OCI-LY3 (cell line): ENCODE results near the gene FHOD3.

Source experiments
- H2AFZ ChIP-seq: fragments of 200-600, 300-600 bp; shearing (Covaris generic); 2 replicates; pipeline ENCODE4 v1.6.0; 2014; ENCODE audit warnings: antibody characterized with exemption, low read depth, low read length
- H3K27ac ChIP-seq: fragments of 200-600, 300-600 bp; sonication (generic); 2 replicates; pipeline ENCODE4 v1.5.1; 2014; ENCODE audit warnings: mild to moderate bottlenecking, low read length, moderate library complexity, mixed read lengths
- H3K27me3 ChIP-seq: fragments of 200-600, 300-600 bp; sonication (generic); 2 replicates; pipeline ENCODE4 v1.6.1; 2014; ENCODE audit warnings: low read depth, low read length, mixed read lengths
- H3K36me3 ChIP-seq: fragments of 200-600, 300-600 bp; sonication (generic); replicated peaks from 2 replicates; pipeline ENCODE3; 2014; ENCODE audit warnings: low read depth, low read length, mixed read lengths
- H3K4me1 ChIP-seq: fragments of 300-600, 200-600 bp; sonication (generic); 2 replicates; pipeline ENCODE4 v1.6.1; 2014; ENCODE audit warnings: low read length, mixed read lengths
- H3K4me2 ChIP-seq: fragments of 200-600, 300-600 bp; sonication (generic); 2 replicates; pipeline ENCODE4 v1.6.1; 2014; ENCODE audit warnings: low read length, mixed read lengths
- H3K4me3 ChIP-seq: fragments of 300-600, 200-600 bp; sonication (generic); 2 replicates; pipeline ENCODE4 v1.5.1; 2014; ENCODE audit warnings: antibody characterized with exemption, mild to moderate bottlenecking, low read length, moderate library complexity
- H3K79me2 ChIP-seq: fragments of 300-600, 200-600 bp; shearing (Covaris generic); 2 replicates; pipeline ENCODE4 v1.6.1; 2014; ENCODE audit warnings: mild to moderate bottlenecking, low read length, mixed read lengths
- H3K9ac ChIP-seq: fragments of 300-600, 200-600 bp; shearing (Covaris generic); 2 replicates; pipeline ENCODE4 v1.6.0; 2014; ENCODE audit warnings: mild to moderate bottlenecking, low read length, moderate library complexity
- H3K9me3 ChIP-seq: fragments of 200-600, 300-600 bp; shearing (Covaris generic); 2 replicates; pipeline ENCODE4 v1.6.1; 2014; ENCODE audit warnings: low read length, mixed read lengths; ENCODE audit not compliant: insufficient read depth
- H4K20me1 ChIP-seq: fragments of 200-600, 300-600 bp; sonication (generic); 2 replicates; pipeline ENCODE4 v1.6.1; 2016; ENCODE audit warnings: low read length, mixed read lengths; ENCODE audit not compliant: insufficient read depth
- CTCF ChIP-seq: fragments of 200-600, 300-600 bp; sonication (generic); IDR thresholded peaks from 2 replicates; pipeline ENCODE4 v1.5.1; 2014; ENCODE audit warnings: antibody characterized with exemption, low read length, low read depth
- EZH2phosphoT487 ChIP-seq: fragments of 200-600 bp; shearing (Covaris generic); IDR thresholded peaks from 2 replicates; pipeline ENCODE4 v1.6.1; 2018; ENCODE audit warnings: antibody characterized with exemption, mixed run types, low read depth

Gene FHOD3

GRCh38 chr18:36323421-36323820, 25.9 kb downstream of the FHOD3 start:
- Histone ChIP-seq H3K4me2 (no peak overlapping the region), H3K79me2 (no peaks in the 10 kb centered on the region), H3K36me3 (no peaks in the 10 kb centered on the region), H3K27ac (no peak overlapping the region), H3K4me1 (no peaks in the 10 kb centered on the region), H4K20me1 (no peaks in the 10 kb centered on the region), H3K9me3 (no peaks in the 10 kb centered on the region), H3K4me3 (no peak overlapping the region), H3K9ac (no peak overlapping the region), H2AFZ (no peak overlapping the region), H3K27me3 (0 out of 2 replicates have a peak, but pooled peaks cover 20% of the 10 kb centered on the region)
- TF ChIP-seq EZH2phosphoT487 (no peak), CTCF (no peak)

DNA sequence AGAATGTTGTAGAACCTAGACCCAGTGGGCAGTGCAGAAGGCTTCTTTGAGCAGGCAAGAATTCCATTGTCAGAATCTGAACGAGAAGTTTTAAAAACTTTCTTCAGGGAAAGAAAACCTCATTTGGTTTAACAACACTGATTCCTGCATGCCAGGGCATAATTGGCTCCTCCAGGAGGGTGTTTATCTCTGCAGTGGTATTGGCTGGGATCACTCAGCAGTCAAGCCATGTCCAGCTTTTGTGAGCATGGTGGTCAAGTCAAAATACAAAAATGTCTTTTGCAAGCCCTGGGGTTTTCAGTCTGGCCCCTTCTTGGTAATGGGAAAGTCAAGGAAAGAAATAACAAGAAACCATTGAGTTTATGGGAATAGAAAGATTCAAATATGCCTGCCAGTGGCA, 28.3 kb downstream of the FHOD3 start:
- H3K4me3 ChIP-seq: no peak overlapping the region
- no peak overlapping the region for H3K27ac ChIP-seq
- no peak overlapping the region for H3K9ac ChIP-seq
- peaks cover 28% of the 10 kb centered on the region; the same call in 1 of the 2 replicates for H3K27me3 ChIP-seq
- no peaks in the 10 kb centered on the region for H3K4me1 ChIP-seq
- no peaks in the 10 kb centered on the region for H3K36me3 ChIP-seq
- H3K4me2 ChIP-seq: no peak overlapping the region
- H2AFZ ChIP-seq: no peak overlapping the region
- H4K20me1 ChIP-seq: no peaks in the 10 kb centered on the region
- no peak for TF ChIP-seq CTCF
- TF ChIP-seq EZH2phosphoT487: no peak
- no peaks in the 10 kb centered on the region for H3K9me3 ChIP-seq
- H3K79me2 ChIP-seq: no peaks in the 10 kb centered on the region

- no peaks in the 10 kb centered on the region for H4K20me1 ChIP-seq
- no peak overlapping the region for H3K4me2 ChIP-seq
- H2AFZ ChIP-seq: no peak overlapping the region
- H3K27me3 ChIP-seq: peaks cover 28% of the 10 kb centered on the region; the same call in 1 of the 2 replicates
- H3K9me3 ChIP-seq: no peaks in the 10 kb centered on the region
- no peaks in the 10 kb centered on the region for H3K79me2 ChIP-seq
- no peak overlapping the region for H3K9ac ChIP-seq
- H3K4me3 ChIP-seq: no peak overlapping the region
- H3K36me3 ChIP-seq: no peaks in the 10 kb centered on the region
- no peaks in the 10 kb centered on the region for H3K4me1 ChIP-seq
- no peak for TF ChIP-seq EZH2phosphoT487
- TF ChIP-seq CTCF: no peak
- H3K27ac ChIP-seq: no peak overlapping the region
Observed at GRCh38 chr18:36326771-36327170, 29.3 kb downstream of the FHOD3 start.

- H3K4me2 ChIP-seq: no peak overlapping the region
- H3K27ac ChIP-seq: no peak overlapping the region
- no peaks in the 10 kb centered on the region for H4K20me1 ChIP-seq
- TF ChIP-seq CTCF (no peak), EZH2phosphoT487 (no peak)
- H3K36me3 ChIP-seq: no peaks in the 10 kb centered on the region
- H3K4me1 ChIP-seq: no peaks in the 10 kb centered on the region
- H3K27me3 ChIP-seq: peaks cover 28% of the 10 kb centered on the region; the same call in 1 of the 2 replicates
- H2AFZ ChIP-seq: no peak overlapping the region
- H3K9me3 ChIP-seq: no peaks in the 10 kb centered on the region
- no peak overlapping the region for H3K9ac ChIP-seq
- H3K79me2 ChIP-seq: no peaks in the 10 kb centered on the region
- H3K4me3 ChIP-seq: no peak overlapping the region
Observed at GRCh38 chr18:36327352-36328316, 30.1 kb downstream of the FHOD3 start.
